ENCODE data around the gene TEX48.

The TEX48 gene

DNA sequence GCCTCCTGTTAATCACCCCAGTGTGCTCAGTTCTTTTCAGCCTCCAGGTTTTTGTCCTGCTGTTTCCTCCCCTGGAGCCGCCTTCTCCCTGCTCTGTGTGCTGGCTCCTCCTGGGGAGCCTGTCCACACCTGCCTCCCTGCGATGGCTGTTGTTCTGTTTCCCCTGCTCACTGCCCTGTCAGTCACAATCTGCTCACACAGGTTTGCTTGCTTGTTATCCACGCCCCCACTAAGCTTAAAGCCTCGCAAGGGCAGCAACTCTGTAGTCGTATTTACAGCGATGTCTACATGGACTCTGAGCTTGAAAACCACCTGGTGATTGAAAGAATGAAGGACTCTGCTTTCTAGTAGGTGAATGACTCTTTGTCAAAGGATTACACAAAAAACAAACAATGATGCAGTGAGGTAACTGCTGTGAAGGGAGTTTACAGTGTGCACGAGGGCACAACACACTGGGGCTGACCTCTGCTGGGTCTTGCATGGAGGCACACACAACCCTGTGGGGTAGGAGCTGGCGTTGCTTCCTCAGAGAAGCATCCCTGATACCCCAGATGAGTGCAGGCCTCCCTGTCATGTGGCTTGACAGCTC is 39.6 kb upstream of the TEX48 start:
- no peak overlapping the region for H3K27ac ChIP-seq (ENCODE audit: low read length, poor library complexity, severe bottlenecking)
- peak overlapping the region in 1 of 2 experiments; percentile 7 for H3K4me3 ChIP-seq (ENCODE audit: insufficient read depth in 1 of 2, low read depth in 1 of 2, low read length in 2 of 2)
- H3K27me3 ChIP-seq (ENCODE audit: control insufficient read depth in 1 of 2, insufficient read depth in 1 of 2, low read length in 2 of 2): peaks cover 0 to 17% of the 10 kb centered on the region in 2 experiments
- no peak overlapping the region for H2BK120ac ChIP-seq (ENCODE audit: low read depth, low read length)
- no peak overlapping the region for H3K23ac ChIP-seq (ENCODE audit: low read length in 2 of 2)
- H3K14ac ChIP-seq (ENCODE audit: low read length in 2 of 2): no peak overlapping the region
- WGBS: 85% methylated on average over 8 of the region's 8 CpGs
- no peak overlapping the region for H3K18ac ChIP-seq (ENCODE audit: low read depth in 1 of 2, low read length in 2 of 2)
- no peak overlapping the region for H3K9ac ChIP-seq (ENCODE audit: low read length)
- H3K4me2 ChIP-seq (ENCODE audit: low read length, poor library complexity, severe bottlenecking): no peak overlapping the region
- no peak for DNase-seq
- H3K9me3 ChIP-seq (ENCODE audit: control insufficient read depth, low read length): peaks cover 5% of the 10 kb centered on the region
- H4K91ac ChIP-seq (ENCODE audit: low read length): no peak overlapping the region
- H3K36me3 ChIP-seq (ENCODE audit: control insufficient read depth in 1 of 2, insufficient read depth in 2 of 2, low read depth in 1 of 2, low read length in 2 of 2): no peaks in the 10 kb centered on the region
- H3K4ac ChIP-seq (ENCODE audit: low read depth in 1 of 2, low read length in 2 of 2): no peak overlapping the region
- no peak overlapping the region for H2AK5ac ChIP-seq (ENCODE audit: low read length, severe bottlenecking)
- H3K79me1 ChIP-seq (replicated peaks; ENCODE audit: low read length, poor library complexity, severe bottlenecking): no peaks in the 10 kb centered on the region
- no peak overlapping the region for H2AFZ ChIP-seq (ENCODE audit: low read depth, low read length)
- no peak overlapping the region for H4K8ac ChIP-seq (ENCODE audit: low read length)
- no peak overlapping the region for H2BK12ac ChIP-seq (ENCODE audit: low read length in 2 of 2)
- H2BK15ac ChIP-seq (ENCODE audit: low read depth, poor library complexity, severe bottlenecking): no peak overlapping the region
- peaks cover 22% of the 10 kb centered on the region for H3K4me1 ChIP-seq (ENCODE audit: control insufficient read depth, insufficient read depth, low read depth, low read length)
- no peak overlapping the region for H2BK5ac ChIP-seq (ENCODE audit: low read depth, low read length, poor library complexity, severe bottlenecking)

DNA sequence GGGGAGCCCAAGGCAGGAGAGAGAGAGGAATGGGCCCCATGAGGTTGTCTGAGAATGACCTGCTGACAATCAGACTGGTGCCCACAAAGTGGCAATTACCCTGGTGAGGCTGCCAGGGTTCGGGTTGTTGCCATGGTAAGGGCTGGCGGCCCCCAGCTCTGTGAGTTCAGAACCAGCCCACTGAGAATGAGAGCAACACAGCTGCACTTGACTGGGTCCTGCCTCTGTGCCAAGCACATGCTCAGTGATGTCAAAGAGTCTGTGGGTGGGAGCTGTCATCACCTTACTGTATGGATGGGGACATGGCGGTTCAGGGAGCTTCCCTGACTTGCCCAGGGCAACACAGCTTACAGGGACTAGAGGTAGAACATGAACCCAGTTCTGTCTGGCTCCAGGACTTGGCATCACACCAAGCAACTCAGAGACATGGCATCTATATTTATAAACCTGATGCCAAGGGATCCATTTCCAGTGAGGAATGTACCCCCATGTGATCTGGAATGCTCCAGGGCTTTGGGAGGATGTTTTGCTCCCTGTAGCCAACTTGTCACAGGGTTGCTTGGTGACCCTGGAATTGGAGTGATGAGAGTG is 38.2 kb upstream of the TEX48 start:
- Histone ChIP-seq H3K18ac (ENCODE audit: low read depth in 1 of 2, low read length in 2 of 2) (no peak overlapping the region), H3K4ac (ENCODE audit: low read depth in 1 of 2, low read length in 2 of 2) (no peak overlapping the region), H3K4me1 (ENCODE audit: control insufficient read depth, insufficient read depth, low read depth, low read length) (peaks cover 22% of the 10 kb centered on the region), H3K14ac (ENCODE audit: low read length in 2 of 2) (no peak overlapping the region), H3K27me3 (ENCODE audit: control insufficient read depth in 1 of 2, insufficient read depth in 1 of 2, low read length in 2 of 2) (peaks cover 0 to 17% of the 10 kb centered on the region in 2 experiments), H2BK15ac (ENCODE audit: low read depth, poor library complexity, severe bottlenecking) (no peak overlapping the region), H3K79me1 (replicated peaks; ENCODE audit: low read length, poor library complexity, severe bottlenecking) (no peaks in the 10 kb centered on the region), H2BK5ac (ENCODE audit: low read depth, low read length, poor library complexity, severe bottlenecking) (no peak overlapping the region), H2AK5ac (ENCODE audit: low read length, severe bottlenecking) (no peak overlapping the region), H3K4me2 (ENCODE audit: low read length, poor library complexity, severe bottlenecking) (no peak overlapping the region), H4K91ac (ENCODE audit: low read length) (no peak overlapping the region), H3K27ac (ENCODE audit: low read length, poor library complexity, severe bottlenecking) (no peak overlapping the region), H3K9me3 (ENCODE audit: control insufficient read depth, low read length) (peaks cover 13% of the 10 kb centered on the region), H2BK120ac (ENCODE audit: low read depth, low read length) (no peak overlapping the region), H4K8ac (ENCODE audit: low read length) (no peak overlapping the region), H2BK12ac (ENCODE audit: low read length in 2 of 2) (no peak overlapping the region), H3K23ac (ENCODE audit: low read length in 2 of 2) (no peak overlapping the region), H3K9ac (ENCODE audit: low read length) (no peak overlapping the region), H3K4me3 (ENCODE audit: insufficient read depth in 1 of 2, low read depth in 1 of 2, low read length in 2 of 2) (no peak overlapping the region), H2AFZ (ENCODE audit: low read depth, low read length) (no peak overlapping the region), H3K36me3 (ENCODE audit: control insufficient read depth in 1 of 2, insufficient read depth in 2 of 2, low read depth in 1 of 2, low read length in 2 of 2) (no peaks in the 10 kb centered on the region)
- whole genome bisulfite sequencing: 60% methylated on average over 3 of the region's 3 CpGs
- DNase-seq: no peak

DNA sequence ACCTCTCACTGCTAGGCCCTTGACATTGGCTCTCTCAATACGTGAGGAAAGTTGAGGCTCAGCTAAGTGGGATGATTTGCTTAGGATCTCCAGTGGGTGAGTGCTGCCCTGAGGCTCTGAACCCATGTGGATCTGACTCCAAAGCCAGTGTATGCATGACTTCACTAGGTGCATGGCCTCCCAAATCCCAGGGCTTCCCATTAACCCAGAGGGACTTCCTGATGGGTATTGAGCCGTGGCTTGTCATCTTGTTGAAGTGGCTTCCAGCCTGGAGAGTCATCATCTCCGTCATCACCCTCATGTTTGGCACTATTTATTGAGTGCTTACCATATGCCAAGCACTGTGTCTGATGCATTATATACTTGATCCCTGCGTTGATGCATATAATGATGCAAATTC is 37.3 kb upstream of the TEX48 start:
- H3K27ac ChIP-seq (ENCODE audit: low read length, poor library complexity, severe bottlenecking): no peak overlapping the region
- H3K14ac ChIP-seq (ENCODE audit: low read length in 2 of 2): no peak overlapping the region
- no peak overlapping the region for H3K18ac ChIP-seq (ENCODE audit: low read depth in 1 of 2, low read length in 2 of 2)
- WGBS: 88% methylated on average over 4 of the region's 4 CpGs
- no peak overlapping the region for H3K9ac ChIP-seq (ENCODE audit: low read length)
- no peak overlapping the region for H2AFZ ChIP-seq (ENCODE audit: low read depth, low read length)
- H2BK12ac ChIP-seq (ENCODE audit: low read length in 2 of 2): peak overlapping the region in 1 of 2 experiments; percentile 11
- no peak overlapping the region for H2AK5ac ChIP-seq (ENCODE audit: low read length, severe bottlenecking)
- peaks cover 13% of the 10 kb centered on the region for H3K9me3 ChIP-seq (ENCODE audit: control insufficient read depth, low read length)
- H3K36me3 ChIP-seq (ENCODE audit: control insufficient read depth in 1 of 2, insufficient read depth in 2 of 2, low read depth in 1 of 2, low read length in 2 of 2): no peaks in the 10 kb centered on the region
- no peak overlapping the region for H3K4me3 ChIP-seq (ENCODE audit: insufficient read depth in 1 of 2, low read depth in 1 of 2, low read length in 2 of 2)
- no peak overlapping the region for H4K91ac ChIP-seq (ENCODE audit: low read length)
- peaks cover 0 to 17% of the 10 kb centered on the region in 2 experiments for H3K27me3 ChIP-seq (ENCODE audit: control insufficient read depth in 1 of 2, insufficient read depth in 1 of 2, low read length in 2 of 2)
- no peak overlapping the region for H3K23ac ChIP-seq (ENCODE audit: low read length in 2 of 2)
- no peaks in the 10 kb centered on the region for H3K79me1 ChIP-seq (replicated peaks; ENCODE audit: low read length, poor library complexity, severe bottlenecking)
- H3K4me1 ChIP-seq (ENCODE audit: control insufficient read depth, insufficient read depth, low read depth, low read length): peaks cover 22% of the 10 kb centered on the region
- no peak overlapping the region for H4K8ac ChIP-seq (ENCODE audit: low read length)
- no peak overlapping the region for H3K4me2 ChIP-seq (ENCODE audit: low read length, poor library complexity, severe bottlenecking)
- no peak overlapping the region for H2BK120ac ChIP-seq (ENCODE audit: low read depth, low read length)
- DNase-seq: no peak
- H2BK15ac ChIP-seq (ENCODE audit: low read depth, poor library complexity, severe bottlenecking): no peak overlapping the region
- no peak overlapping the region for H2BK5ac ChIP-seq (ENCODE audit: low read depth, low read length, poor library complexity, severe bottlenecking)
- H3K4ac ChIP-seq (ENCODE audit: low read depth in 1 of 2, low read length in 2 of 2): no peak overlapping the region

DNA sequence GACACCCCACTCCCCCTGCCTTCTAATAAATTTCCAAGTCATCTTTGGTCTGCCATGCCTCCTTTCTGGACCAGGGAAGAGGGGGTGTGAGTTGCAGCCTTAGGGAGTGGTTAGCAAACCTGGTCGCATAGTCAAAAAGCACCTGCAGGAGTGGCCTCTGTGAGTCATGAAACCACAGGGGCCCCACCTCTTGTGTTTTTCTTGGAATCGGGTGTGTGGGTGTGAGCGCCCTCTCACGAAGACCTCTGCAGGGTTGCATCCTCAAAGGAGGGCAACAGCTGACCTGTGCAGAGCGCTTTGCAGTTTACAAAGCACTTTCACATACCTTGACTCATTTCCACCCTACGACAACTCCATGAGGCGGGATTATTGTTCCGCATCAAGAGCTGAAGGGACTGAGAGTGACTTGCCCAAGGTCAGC is 36.8 kb upstream of the TEX48 start:
- WGBS: 73% methylated on average over 8 of the region's 8 CpGs
- no peak for DNase-seq

More for the DNA sequence above, 36.8 kb upstream of the TEX48 start:
- H3K4ac ChIP-seq (ENCODE audit: low read depth in 1 of 2, low read length in 2 of 2): no peak overlapping the region
- no peak overlapping the region for H2AK5ac ChIP-seq (ENCODE audit: low read length, severe bottlenecking)
- H3K9me3 ChIP-seq (ENCODE audit: control insufficient read depth, low read length): peaks cover 13% of the 10 kb centered on the region
- H3K14ac ChIP-seq (ENCODE audit: low read length in 2 of 2): no peak overlapping the region
- no peak overlapping the region for H3K27ac ChIP-seq (ENCODE audit: low read length, poor library complexity, severe bottlenecking)
- no peak overlapping the region for H2BK120ac ChIP-seq (ENCODE audit: low read depth, low read length)
- H4K8ac ChIP-seq (ENCODE audit: low read length): no peak overlapping the region
- no peaks in the 10 kb centered on the region for H3K36me3 ChIP-seq (ENCODE audit: control insufficient read depth in 1 of 2, insufficient read depth in 2 of 2, low read depth in 1 of 2, low read length in 2 of 2)
- no peak overlapping the region for H2BK15ac ChIP-seq (ENCODE audit: low read depth, poor library complexity, severe bottlenecking)
- H3K9ac ChIP-seq (ENCODE audit: low read length): no peak overlapping the region
- peaks cover 0 to 17% of the 10 kb centered on the region in 2 experiments for H3K27me3 ChIP-seq (ENCODE audit: control insufficient read depth in 1 of 2, insufficient read depth in 1 of 2, low read length in 2 of 2)
- H2BK12ac ChIP-seq (ENCODE audit: low read length in 2 of 2): peak overlapping the region in 1 of 2 experiments; percentile 11
- H3K4me3 ChIP-seq (ENCODE audit: insufficient read depth in 1 of 2, low read depth in 1 of 2, low read length in 2 of 2): no peak overlapping the region
- no peaks in the 10 kb centered on the region for H3K79me1 ChIP-seq (replicated peaks; ENCODE audit: low read length, poor library complexity, severe bottlenecking)
- peaks cover 22% of the 10 kb centered on the region for H3K4me1 ChIP-seq (ENCODE audit: control insufficient read depth, insufficient read depth, low read depth, low read length)
- no peak overlapping the region for H2BK5ac ChIP-seq (ENCODE audit: low read depth, low read length, poor library complexity, severe bottlenecking)
- H4K91ac ChIP-seq (ENCODE audit: low read length): no peak overlapping the region
- no peak overlapping the region for H3K23ac ChIP-seq (ENCODE audit: low read length in 2 of 2)
- H3K18ac ChIP-seq (ENCODE audit: low read depth in 1 of 2, low read length in 2 of 2): no peak overlapping the region
- H2AFZ ChIP-seq (ENCODE audit: low read depth, low read length): no peak overlapping the region
- no peak overlapping the region for H3K4me2 ChIP-seq (ENCODE audit: low read length, poor library complexity, severe bottlenecking)

Measured in mesenchymal stem cell (in vitro differentiated cells and primary cell).